ENCODE measurements around the gene F7. TPM values are rescaled to one million over a fixed set of nuclear protein-coding genes. Genes with fewer than 3 reads are reported as not detected.

F7 gene
- total and polyA plus RNA-seq, 2 donors (not counting 1 experiment from before 2014, with no cell fraction given) = not detected

DNA sequence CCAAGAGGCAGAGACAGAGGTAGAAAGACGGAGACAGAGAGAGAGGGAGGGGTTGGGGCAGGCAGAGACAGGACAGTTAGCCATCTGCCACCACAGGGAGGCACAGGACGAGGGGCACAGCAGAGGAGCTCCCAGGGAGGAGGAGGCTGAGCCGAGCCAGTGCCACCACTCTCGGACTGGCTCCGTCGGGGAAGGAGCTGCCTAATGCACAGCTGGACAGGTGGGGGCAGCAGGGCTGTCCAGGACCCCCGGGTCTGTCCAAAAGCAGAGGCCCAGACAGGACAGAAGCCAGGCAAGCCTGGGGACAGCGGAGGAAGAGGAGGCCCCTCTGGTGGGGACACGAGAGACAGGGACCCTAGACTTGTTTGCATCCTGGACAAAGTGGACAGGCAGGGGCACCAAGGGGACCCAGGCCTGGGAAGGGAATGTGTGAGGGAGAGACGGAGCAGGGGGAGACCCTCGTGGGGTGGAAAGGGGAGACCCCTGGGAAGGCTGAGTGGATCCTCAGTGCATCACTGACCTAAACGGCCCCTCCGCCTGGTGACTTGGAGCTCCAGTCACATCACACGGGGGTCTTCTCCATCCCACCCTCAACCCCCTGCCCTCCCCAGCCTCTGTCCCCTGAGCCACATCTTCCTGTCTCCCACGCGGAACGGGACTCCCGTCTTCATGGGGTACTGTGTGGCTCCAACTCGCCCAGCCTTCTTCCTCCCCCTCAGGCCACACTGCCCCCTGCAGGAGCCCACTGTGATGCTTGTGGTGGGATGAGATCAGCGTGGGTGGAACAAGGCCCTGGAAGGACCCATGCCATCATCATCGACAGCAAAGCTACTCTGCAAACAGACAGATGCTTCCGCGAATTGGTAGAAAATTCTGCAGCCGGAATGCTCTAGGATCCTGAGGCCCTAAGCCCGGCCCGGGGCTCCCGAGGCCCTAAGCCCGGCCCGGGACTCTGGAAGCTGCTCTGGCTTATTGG is 17.9 kb downstream of the F7 start:
- Mint-ChIP-seq H3K9me3 (ENCODE audit: insufficient read depth) (no peaks in the 10 kb centered on the region), H3K27me3 (peaks cover 25% of the 10 kb centered on the region), H3K4me3 (no peak overlapping the region), H3K4me1 (no peaks in the 10 kb centered on the region), H3K27ac (no peak overlapping the region)
- TF ChIP-seq, protein P1, sequence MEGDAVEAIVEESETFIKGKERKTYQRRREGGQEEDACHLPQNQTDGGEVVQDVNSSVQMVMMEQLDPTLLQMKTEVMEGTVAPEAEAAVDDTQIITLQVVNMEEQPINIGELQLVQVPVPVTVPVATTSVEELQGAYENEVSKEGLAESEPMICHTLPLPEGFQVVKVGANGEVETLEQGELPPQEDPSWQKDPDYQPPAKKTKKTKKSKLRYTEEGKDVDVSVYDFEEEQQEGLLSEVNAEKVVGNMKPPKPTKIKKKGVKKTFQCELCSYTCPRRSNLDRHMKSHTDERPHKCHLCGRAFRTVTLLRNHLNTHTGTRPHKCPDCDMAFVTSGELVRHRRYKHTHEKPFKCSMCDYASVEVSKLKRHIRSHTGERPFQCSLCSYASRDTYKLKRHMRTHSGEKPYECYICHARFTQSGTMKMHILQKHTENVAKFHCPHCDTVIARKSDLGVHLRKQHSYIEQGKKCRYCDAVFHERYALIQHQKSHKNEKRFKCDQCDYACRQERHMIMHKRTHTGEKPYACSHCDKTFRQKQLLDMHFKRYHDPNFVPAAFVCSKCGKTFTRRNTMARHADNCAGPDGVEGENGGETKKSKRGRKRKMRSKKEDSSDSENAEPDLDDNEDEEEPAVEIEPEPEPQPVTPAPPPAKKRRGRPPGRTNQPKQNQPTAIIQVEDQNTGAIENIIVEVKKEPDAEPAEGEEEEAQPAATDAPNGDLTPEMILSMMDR (IDR thresholded peaks at IDR 0.05) = no peak
- TF ChIP-seq EZH2 (IDR thresholded peaks at IDR 0.05; ENCODE audit: borderline replicate concordance, insufficient read depth, low read depth, low read length, poor library complexity, severe bottlenecking) = no peak
- no peak overlapping the region for H2AFZ ChIP-seq (ENCODE audit: insufficient read depth, low read depth, low read length, poor library complexity, severe bottlenecking)
- H3K9me3 ChIP-seq (ENCODE audit: control extremely low read depth in 1 of 3, control insufficient read depth in 2 of 3, insufficient read depth in 1 of 3, low read length in 2 of 3) = no peaks in the 10 kb centered on the region
- H3K4me3 ChIP-seq (ENCODE audit: control extremely low read depth in 1 of 5, extremely low read depth in 1 of 5, insufficient read depth in 1 of 5, low read depth in 2 of 5, low read length in 4 of 5) = no peak overlapping the region
- intact Hi-C loops (cut with micrococcal nuclease) = no loop called here
- no peaks in the 10 kb centered on the region for H3K36me3 ChIP-seq (replicated peaks in 1 of 2; ENCODE audit: control extremely low read depth in 1 of 2, control insufficient read depth in 1 of 2, extremely low read depth in 1 of 2, insufficient read depth in 2 of 2, low read length in 1 of 2)
- 89% methylated on average over 26 of the region's 29 CpGs for WGBS (ENCODE audit: insufficient coverage)
- ATAC-seq (ENCODE audit: low read depth) = no peak
- no peak overlapping the region for H3K9ac ChIP-seq (ENCODE audit: low read length)
- POLR2A ChIA-PET = no interaction called here
- H3K4me1 ChIP-seq (ENCODE audit: control insufficient read depth in 2 of 2, insufficient read depth in 2 of 2, low read length in 2 of 2) = no peaks in the 10 kb centered on the region
- no peaks in the 10 kb centered on the region for H3K79me2 ChIP-seq (ENCODE audit: control insufficient read depth, insufficient read depth, low read length)
- H4K20me1 ChIP-seq (ENCODE audit: control insufficient read depth, insufficient read depth, low read length, poor library complexity, severe bottlenecking) = no peaks in the 10 kb centered on the region
- no peak for DNase-seq
- H3K27me3 ChIP-seq (replicated peaks in 1 of 4; ENCODE audit: control extremely low read depth in 1 of 4, control insufficient read depth in 3 of 4, insufficient read depth in 4 of 4, low read length in 3 of 4) = peaks cover 0 to 4% (median 3%) of the 10 kb centered on the region in 4 experiments
- no peak overlapping the region for H3K27ac ChIP-seq (ENCODE audit: low read length in 2 of 2)
- CTCF ChIA-PET = no interaction called here
- H3K4me2 ChIP-seq (replicated peaks; ENCODE audit: low read depth, low read length, poor library complexity, severe bottlenecking) = no peak overlapping the region

Measured in B cell (primary cell).